Panc1 (cell line): ENCODE data around the gene ADAM12. TPM values are rescaled to one million over a fixed set of nuclear protein-coding genes. Genes with fewer than 3 reads are reported as not detected.

Experiments used
- ATAC-seq: fragments of 200-7000 bp; cut with Tn5 transposase; 2 replicates; pipeline ENCODE4 v1.9.1; 2020; ENCODE audit warnings: mild to moderate bottlenecking, moderate library complexity
- BruUV-seq: library from RNA; stranded (reverse); fragments of 400-500 nt; replicated peaks from 2 replicates; lab custom pipeline; 2021; lab: Mats Ljungman, UMichigan
- CTCF ChIA-PET: fragments of 300-600 bp; sonication (Branson Sonifier 250); formaldehyde crosslinking; loops from one replicate; lab custom pipeline; 2022; ENCODE audit warnings: antibody characterized with exemption; lab: Charles Lee
- POLR2A ChIA-PET: fragments of 300-600 bp; sonication (Branson Sonifier 250); formaldehyde crosslinking; loops from one replicate; lab custom pipeline; 2022; ENCODE audit warnings: antibody characterized with exemption; lab: Charles Lee
- DNase-seq: peaks from one replicate; pipeline ENCODE4 v3.0.0-alpha.2; 2010; ENCODE audit warnings: low read depth, low spot score
- H3K27ac ChIP-seq: 2 replicates; pipeline ENCODE4 v1.5.1; 2011; ENCODE audit warnings: mild to moderate bottlenecking, low read length, inconsistent platforms
- H3K27me3 ChIP-seq: fragments of 200-500 bp; sonication (Bioruptor generic); 2 replicates; pipeline ENCODE4 v1.6.0; 2014; ENCODE audit warnings: low read length, inconsistent platforms; ENCODE audit not compliant: control insufficient read depth, insufficient read depth
- H3K36me3 ChIP-seq: fragments of 200-500 bp; sonication (Bioruptor generic); 2 replicates; pipeline ENCODE4 v1.5.1; 2014; ENCODE audit warnings: inconsistent platforms, mild to moderate bottlenecking, low read length, moderate library complexity; ENCODE audit not compliant: control insufficient read depth, insufficient read depth
- H3K4me1 ChIP-seq: 2 replicates; pipeline ENCODE4 v1.5.1; 2011; ENCODE audit warnings: inconsistent platforms, mild to moderate bottlenecking, low read length, moderate library complexity; ENCODE audit not compliant: control insufficient read depth, insufficient read depth
- H3K4me3 ChIP-seq, 2 experiments: 2 replicates each; pipeline ENCODE4 v1.5.1; 2011 to 2012; ENCODE audit warnings: low read depth in 2 of 2, low read length in 2 of 2, mild to moderate bottlenecking in 2 of 2, inconsistent platforms in 1 of 2, moderate library complexity in 1 of 2
- H3K9me3 ChIP-seq: fragments of 200-500 bp; sonication (Bioruptor generic); 2 replicates; pipeline ENCODE4 v1.5.1; 2014; ENCODE audit warnings: low read depth, mild to moderate bottlenecking, inconsistent platforms, low read length, moderate library complexity; ENCODE audit not compliant: control insufficient read depth, insufficient read depth
- POLR2AphosphoS5 ChIP-seq: IDR thresholded peaks from 2 replicates; pipeline ENCODE4 v1.6.1; 2012; ENCODE audit warnings: mild to moderate bottlenecking, low read depth, low read length, moderate library complexity
- SIN3A ChIP-seq: IDR thresholded peaks from 2 replicates; pipeline ENCODE4 v1.6.1; 2012; ENCODE audit warnings: low read depth, mild to moderate bottlenecking, low read length, moderate library complexity, borderline replicate concordance; ENCODE audit not compliant: insufficient read depth
- TCF7L2 ChIP-seq: IDR thresholded peaks from 2 replicates; pipeline ENCODE4 v1.6.1; 2011; ENCODE audit warnings: mild to moderate bottlenecking, low read depth, low read length, inconsistent platforms
- in situ Hi-C: cut with HindIII; loops from 2 replicates; pipeline ENCODE4 v1.10.0; 2016; ENCODE audit warnings: low sequenced_read_pairs, low pct_unique_long_range_greater_than_20kb
- intact Hi-C: fragments of 100-400 bp; cut with micrococcal nuclease; formaldehyde crosslinking; loops from one replicate; pipeline ENCODE4 v1.10.0; 2022; ENCODE audit not compliant: unreplicated experiment
- total RNA-seq: library from RNA; stranded (reverse); gene quantifications from one replicate; pipeline ENCODE4 v1.2.1, GENCODE V29; 2021; ENCODE audit not compliant: unreplicated experiment
- TF ChIP-seq, protein P1 (sequence below), 2 experiments: IDR thresholded peaks; 2 replicates each; pipeline ENCODE4 v1.6.1; 2011 to 2012; ENCODE audit warnings: low read depth in 2 of 2, control low read depth in 1 of 2, low read length in 1 of 2, mild to moderate bottlenecking in 1 of 2, moderate library complexity in 1 of 2; ENCODE audit not compliant: insufficient read depth in 1 of 2
- TF ChIP-seq, protein P2 (sequence below): fragments of 450-650 bp; IDR thresholded peaks from 2 replicates; pipeline ENCODE4 v1.5.1; 2017; ENCODE audit warnings: mild to moderate bottlenecking

Gene ADAM12
- total RNA-seq, 1 experiment from 2014 or later = 0.10 TPM

DNA sequence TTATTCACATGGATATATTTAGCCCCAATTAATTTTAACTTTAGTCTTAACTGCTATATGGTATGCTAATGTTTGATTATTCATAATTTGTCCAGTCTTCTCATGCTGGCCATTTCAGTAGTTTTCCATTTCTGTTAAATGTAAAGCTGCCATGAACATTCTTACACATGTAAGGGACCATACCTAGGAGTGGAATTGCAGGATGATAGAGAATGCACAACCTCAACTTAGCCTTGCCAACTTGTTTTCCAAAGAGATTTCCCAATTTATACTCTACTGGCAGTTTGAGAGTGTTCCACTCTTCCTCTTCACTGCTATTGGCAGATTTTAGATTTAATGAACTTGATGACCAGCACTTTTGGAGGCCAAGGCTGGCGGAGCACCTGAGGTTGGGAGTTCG lies 423.7 kb downstream of the ADAM12 start:
- CTCF ChIA-PET = interaction anchor here (0.6 to 0.8 kb wide), 2 partner anchors 30 to 213 kb away, joined by 4 to 14 read pairs; no protein-coding TSS in a partner anchor
- DNase-seq = no peak
- intact Hi-C loops (no loop called here), in situ Hi-C loops (no loop called here)
- no peak for ATAC-seq
- Histone ChIP-seq H3K27me3 (no peaks in the 10 kb centered on the region), H3K9me3 (no peaks in the 10 kb centered on the region), H3K4me1 (no peaks in the 10 kb centered on the region), H3K4me3 (no peak overlapping the region), H3K27ac (no peak overlapping the region), H3K36me3 (no peaks in the 10 kb centered on the region)
- POLR2A ChIA-PET = no interaction called here
- TF ChIP-seq, protein P1, sequence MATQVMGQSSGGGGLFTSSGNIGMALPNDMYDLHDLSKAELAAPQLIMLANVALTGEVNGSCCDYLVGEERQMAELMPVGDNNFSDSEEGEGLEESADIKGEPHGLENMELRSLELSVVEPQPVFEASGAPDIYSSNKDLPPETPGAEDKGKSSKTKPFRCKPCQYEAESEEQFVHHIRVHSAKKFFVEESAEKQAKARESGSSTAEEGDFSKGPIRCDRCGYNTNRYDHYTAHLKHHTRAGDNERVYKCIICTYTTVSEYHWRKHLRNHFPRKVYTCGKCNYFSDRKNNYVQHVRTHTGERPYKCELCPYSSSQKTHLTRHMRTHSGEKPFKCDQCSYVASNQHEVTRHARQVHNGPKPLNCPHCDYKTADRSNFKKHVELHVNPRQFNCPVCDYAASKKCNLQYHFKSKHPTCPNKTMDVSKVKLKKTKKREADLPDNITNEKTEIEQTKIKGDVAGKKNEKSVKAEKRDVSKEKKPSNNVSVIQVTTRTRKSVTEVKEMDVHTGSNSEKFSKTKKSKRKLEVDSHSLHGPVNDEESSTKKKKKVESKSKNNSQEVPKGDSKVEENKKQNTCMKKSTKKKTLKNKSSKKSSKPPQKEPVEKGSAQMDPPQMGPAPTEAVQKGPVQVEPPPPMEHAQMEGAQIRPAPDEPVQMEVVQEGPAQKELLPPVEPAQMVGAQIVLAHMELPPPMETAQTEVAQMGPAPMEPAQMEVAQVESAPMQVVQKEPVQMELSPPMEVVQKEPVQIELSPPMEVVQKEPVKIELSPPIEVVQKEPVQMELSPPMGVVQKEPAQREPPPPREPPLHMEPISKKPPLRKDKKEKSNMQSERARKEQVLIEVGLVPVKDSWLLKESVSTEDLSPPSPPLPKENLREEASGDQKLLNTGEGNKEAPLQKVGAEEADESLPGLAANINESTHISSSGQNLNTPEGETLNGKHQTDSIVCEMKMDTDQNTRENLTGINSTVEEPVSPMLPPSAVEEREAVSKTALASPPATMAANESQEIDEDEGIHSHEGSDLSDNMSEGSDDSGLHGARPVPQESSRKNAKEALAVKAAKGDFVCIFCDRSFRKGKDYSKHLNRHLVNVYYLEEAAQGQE (IDR thresholded peaks at IDR 0.05; ENCODE audit: insufficient read depth in 1 of 2, low read depth in 2 of 2, low read length in 1 of 2) = no peak
- no peak for TF ChIP-seq SIN3A
- TF ChIP-seq POLR2AphosphoS5 = no peak
- TF ChIP-seq, protein P2, sequence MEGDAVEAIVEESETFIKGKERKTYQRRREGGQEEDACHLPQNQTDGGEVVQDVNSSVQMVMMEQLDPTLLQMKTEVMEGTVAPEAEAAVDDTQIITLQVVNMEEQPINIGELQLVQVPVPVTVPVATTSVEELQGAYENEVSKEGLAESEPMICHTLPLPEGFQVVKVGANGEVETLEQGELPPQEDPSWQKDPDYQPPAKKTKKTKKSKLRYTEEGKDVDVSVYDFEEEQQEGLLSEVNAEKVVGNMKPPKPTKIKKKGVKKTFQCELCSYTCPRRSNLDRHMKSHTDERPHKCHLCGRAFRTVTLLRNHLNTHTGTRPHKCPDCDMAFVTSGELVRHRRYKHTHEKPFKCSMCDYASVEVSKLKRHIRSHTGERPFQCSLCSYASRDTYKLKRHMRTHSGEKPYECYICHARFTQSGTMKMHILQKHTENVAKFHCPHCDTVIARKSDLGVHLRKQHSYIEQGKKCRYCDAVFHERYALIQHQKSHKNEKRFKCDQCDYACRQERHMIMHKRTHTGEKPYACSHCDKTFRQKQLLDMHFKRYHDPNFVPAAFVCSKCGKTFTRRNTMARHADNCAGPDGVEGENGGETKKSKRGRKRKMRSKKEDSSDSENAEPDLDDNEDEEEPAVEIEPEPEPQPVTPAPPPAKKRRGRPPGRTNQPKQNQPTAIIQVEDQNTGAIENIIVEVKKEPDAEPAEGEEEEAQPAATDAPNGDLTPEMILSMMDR = no peak
- no peak for TF ChIP-seq TCF7L2
- BruUV-seq = no TSS peak
